ENCODE measurements around the gene SCARB1. TPM values are rescaled to one million over a fixed set of nuclear protein-coding genes. Genes with fewer than 3 reads are reported as not detected.

SCARB1 gene
- total RNA-seq, 1 donor from 2014 or later, result 16.9 TPM

- Mint-ChIP-seq H3K36me3 (ENCODE audit: low read depth, unreplicated experiment) (peaks cover 5% of the 10 kb centered on the region), H3K9me3 (ENCODE audit: unreplicated experiment) (no peaks in the 10 kb centered on the region), H3K27ac (ENCODE audit: unreplicated experiment) (no peak overlapping the region), H3K27me3 (ENCODE audit: unreplicated experiment) (no peaks in the 10 kb centered on the region), H3K4me3 (ENCODE audit: unreplicated experiment) (no peak overlapping the region), H3K4me1 (ENCODE audit: unreplicated experiment) (peaks cover 8% of the 10 kb centered on the region)
- TF ChIP-seq, protein P1, sequence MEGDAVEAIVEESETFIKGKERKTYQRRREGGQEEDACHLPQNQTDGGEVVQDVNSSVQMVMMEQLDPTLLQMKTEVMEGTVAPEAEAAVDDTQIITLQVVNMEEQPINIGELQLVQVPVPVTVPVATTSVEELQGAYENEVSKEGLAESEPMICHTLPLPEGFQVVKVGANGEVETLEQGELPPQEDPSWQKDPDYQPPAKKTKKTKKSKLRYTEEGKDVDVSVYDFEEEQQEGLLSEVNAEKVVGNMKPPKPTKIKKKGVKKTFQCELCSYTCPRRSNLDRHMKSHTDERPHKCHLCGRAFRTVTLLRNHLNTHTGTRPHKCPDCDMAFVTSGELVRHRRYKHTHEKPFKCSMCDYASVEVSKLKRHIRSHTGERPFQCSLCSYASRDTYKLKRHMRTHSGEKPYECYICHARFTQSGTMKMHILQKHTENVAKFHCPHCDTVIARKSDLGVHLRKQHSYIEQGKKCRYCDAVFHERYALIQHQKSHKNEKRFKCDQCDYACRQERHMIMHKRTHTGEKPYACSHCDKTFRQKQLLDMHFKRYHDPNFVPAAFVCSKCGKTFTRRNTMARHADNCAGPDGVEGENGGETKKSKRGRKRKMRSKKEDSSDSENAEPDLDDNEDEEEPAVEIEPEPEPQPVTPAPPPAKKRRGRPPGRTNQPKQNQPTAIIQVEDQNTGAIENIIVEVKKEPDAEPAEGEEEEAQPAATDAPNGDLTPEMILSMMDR (IDR thresholded peaks at IDR 0.05; ENCODE audit: unreplicated experiment), result no peak
- DNase-seq (ENCODE audit: low spot score), result no peak
Observed at GRCh38 chr12:124827588-124828184, 36.0 kb downstream of the SCARB1 start.

DNA sequence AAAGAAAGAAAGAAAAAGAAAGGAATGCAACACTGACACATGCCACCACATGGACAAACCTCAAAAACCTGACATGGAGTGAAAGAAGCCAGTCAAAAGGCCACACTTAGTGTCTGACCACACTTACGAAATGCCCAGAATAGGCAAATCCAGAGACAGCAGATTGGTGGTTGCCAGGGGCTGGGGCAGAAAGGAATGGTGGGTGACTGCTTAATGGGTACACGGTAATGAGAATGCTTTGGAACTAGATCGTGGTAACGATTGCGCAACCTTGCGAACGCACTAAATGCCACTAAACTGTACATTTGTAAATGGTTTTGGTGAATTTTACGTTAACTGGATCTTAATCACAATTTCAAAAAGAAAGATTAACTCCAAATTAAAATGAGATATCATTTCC, 39.5 kb downstream of the SCARB1 start:
- Mint-ChIP-seq H3K4me1 (ENCODE audit: unreplicated experiment) (no peaks in the 10 kb centered on the region), H3K27me3 (ENCODE audit: unreplicated experiment) (no peaks in the 10 kb centered on the region), H3K9me3 (ENCODE audit: unreplicated experiment) (no peaks in the 10 kb centered on the region), H3K4me3 (ENCODE audit: unreplicated experiment) (no peak overlapping the region), H3K27ac (ENCODE audit: unreplicated experiment) (no peak overlapping the region), H3K36me3 (ENCODE audit: low read depth, unreplicated experiment) (no peaks in the 10 kb centered on the region)
- DNase-seq (ENCODE audit: low spot score), result no peak
- TF ChIP-seq, protein P1 (IDR thresholded peaks at IDR 0.05; ENCODE audit: unreplicated experiment), result no peak

- H3K36me3 Mint-ChIP-seq (ENCODE audit: low read depth, unreplicated experiment), result no peaks in the 10 kb centered on the region
- TF ChIP-seq, protein P1 (IDR thresholded peaks at IDR 0.05; ENCODE audit: unreplicated experiment), result no peak
- no peak overlapping the region for H3K27ac Mint-ChIP-seq (ENCODE audit: unreplicated experiment)
- no peaks in the 10 kb centered on the region for H3K4me1 Mint-ChIP-seq (ENCODE audit: unreplicated experiment)
- no peak for DNase-seq (ENCODE audit: low spot score)
- no peak overlapping the region for H3K4me3 Mint-ChIP-seq (ENCODE audit: unreplicated experiment)
- H3K27me3 Mint-ChIP-seq (ENCODE audit: unreplicated experiment), result no peaks in the 10 kb centered on the region
- H3K9me3 Mint-ChIP-seq (ENCODE audit: unreplicated experiment), result no peaks in the 10 kb centered on the region
Observed at GRCh38 chr12:124823272-124823970, 40.2 kb downstream of the SCARB1 start.

GRCh38 chr12:124822218-124822617, 41.4 kb downstream of the SCARB1 start:
- Mint-ChIP-seq H3K4me3 (ENCODE audit: unreplicated experiment) (no peak overlapping the region), H3K9me3 (ENCODE audit: unreplicated experiment) (no peaks in the 10 kb centered on the region), H3K27me3 (ENCODE audit: unreplicated experiment) (peaks cover 2% of the 10 kb centered on the region), H3K27ac (ENCODE audit: unreplicated experiment) (no peak overlapping the region), H3K4me1 (ENCODE audit: unreplicated experiment) (no peaks in the 10 kb centered on the region), H3K36me3 (ENCODE audit: low read depth, unreplicated experiment) (no peaks in the 10 kb centered on the region)
- TF ChIP-seq, protein P1 (IDR thresholded peaks at IDR 0.05; ENCODE audit: unreplicated experiment), result no peak
- DNase-seq (ENCODE audit: low spot score), result no peak

Data from endothelial cell (in vitro differentiated cells).